ENCODE results near the gene VAC14. TPM values are rescaled to one million over a fixed set of nuclear protein-coding genes. Genes with fewer than 3 reads are reported as not detected.

The VAC14 gene
- total RNA-seq, 4 donors from 2014 or later, result 20.5 to 44.2 (median 29.5) TPM

- TF ChIP-seq CTCF (IDR thresholded peaks at IDR 0.05; ENCODE audit: low read depth), result no peak
These were observed 2.4 kb upstream of the VAC14 start for GRCh38 chr16:70803319-70803718.

- no peak for TF ChIP-seq CTCF (IDR thresholded peaks at IDR 0.05; ENCODE audit: low read depth)
These were observed 653 bp upstream of the VAC14 start for GRCh38 chr16:70801611-70802010.

GRCh38 chr16:70800311-70800710 lies 647 bp downstream of the VAC14 start:
- TF ChIP-seq CTCF (IDR thresholded peaks at IDR 0.05; ENCODE audit: low read depth), result no peak

- no peak for TF ChIP-seq CTCF (IDR thresholded peaks at IDR 0.05; ENCODE audit: low read depth)
These were observed 4.7 kb downstream of the VAC14 start for GRCh38 chr16:70796301-70796700.

- TF ChIP-seq CTCF (IDR thresholded peaks at IDR 0.05; ENCODE audit: low read depth), result no peak
These were observed 5.6 kb downstream of the VAC14 start for GRCh38 chr16:70795296-70795912.

GRCh38 chr16:70793851-70794502 lies 7.0 kb downstream of the VAC14 start:
- TF ChIP-seq CTCF (IDR thresholded peaks at IDR 0.05; ENCODE audit: low read depth), result no peak

GRCh38 chr16:70790815-70791214 lies 10.1 kb downstream of the VAC14 start:
- no peak for TF ChIP-seq CTCF (IDR thresholded peaks at IDR 0.05; ENCODE audit: low read depth)

All from subcutaneous adipose tissue (tissue), 4 donors.